Lower lobe of right lung (tissue), 2 donors: ENCODE results near the gene EYA3. TPM values are rescaled to one million over a fixed set of nuclear protein-coding genes. Genes with fewer than 3 reads are reported as not detected.
A peak's percentile ranks its signal among the peaks of the same experiment; 100 is the strongest.

Source experiments
- ATAC-seq, 2 donors: fragments of 200-7000 bp; cut with Tn5 transposase; one replicate each; pipeline ENCODE4 v1.9.1; 2020 to 2022; ENCODE audit warnings: mild to moderate bottlenecking in 2 of 2, moderate library complexity in 2 of 2
- DNase-seq: peaks from one replicate; pipeline ENCODE4 v3.0.0-alpha.2; 2020
- H3K27ac ChIP-seq: fragments of 200-600 bp; one replicate; pipeline ENCODE4 v1.8.0; 2022
- H3K27me3 ChIP-seq: fragments of 200-600 bp; one replicate; pipeline ENCODE4 v1.8.0; 2022; ENCODE audit warnings: low read depth
- H3K36me3 ChIP-seq: fragments of 200-600 bp; one replicate; pipeline ENCODE4 v1.8.0; 2022; ENCODE audit warnings: mild to moderate bottlenecking
- H3K4me1 ChIP-seq: fragments of 200-600 bp; one replicate; pipeline ENCODE4 v1.8.0; 2022
- H3K4me3 ChIP-seq: fragments of 200-600 bp; one replicate; pipeline ENCODE4 v1.8.0; 2022; ENCODE audit warnings: mild to moderate bottlenecking
- H3K9me3 ChIP-seq: fragments of 200-600 bp; one replicate; pipeline ENCODE4 v1.8.0; 2022
- CTCF ChIP-seq: fragments of 200-600 bp; IDR thresholded peaks from one replicate; pipeline ENCODE4 v1.8.0; 2022; ENCODE audit warnings: antibody characterized with exemption, mild to moderate bottlenecking
- intact Hi-C: fragments of 100-400 bp; cut with DNase I; formaldehyde crosslinking; loops from one replicate; pipeline ENCODE4 v1.11.0; 2022
- total RNA-seq: library from RNA; stranded (reverse); fragmentation: NEBNext Ultra II Directional; extraction: Animal tissue kit (Norgen Biotek cat#: 25700); gene quantifications from one replicate; pipeline ENCODE4 v1.2.1, GENCODE V29; 2021
- donor health status: DM: no; HTN: yes; CAD: no; lungs with severe emphysema.

The EYA3 gene
- total RNA-seq, 1 donor from 2014 or later, result 20.4 TPM

- H3K4me3 ChIP-seq, result no peak overlapping the region
- DNase-seq (no peak), ATAC-seq (no peak)
- TF ChIP-seq CTCF, result no peak
- H3K27ac ChIP-seq, result no peak overlapping the region
- intact Hi-C loops, result no loop called here
- no peaks in the 10 kb centered on the region for H3K9me3 ChIP-seq
- H3K4me1 ChIP-seq, result peaks cover 11% of the 10 kb centered on the region
- no peaks in the 10 kb centered on the region for H3K27me3 ChIP-seq
- peaks cover 43% of the 10 kb centered on the region for H3K36me3 ChIP-seq
These were observed 108.1 kb downstream of the EYA3 start for GRCh38 chr1:27980216-27980845.

- H3K9me3 ChIP-seq, result no peaks in the 10 kb centered on the region
- peaks cover 42% of the 10 kb centered on the region for H3K36me3 ChIP-seq
- DNase-seq (no peak), ATAC-seq (no peak)
- TF ChIP-seq CTCF, result no peak
- intact Hi-C loops, result no loop called here
- no peaks in the 10 kb centered on the region for H3K27me3 ChIP-seq
- H3K4me1 ChIP-seq, result peaks cover 11% of the 10 kb centered on the region
- no peak overlapping the region for H3K4me3 ChIP-seq
- no peak overlapping the region for H3K27ac ChIP-seq
These were observed 108.6 kb downstream of the EYA3 start for GRCh38 chr1:27979859-27980201.

GRCh38 chr1:27979151-27979858 lies 109.1 kb downstream of the EYA3 start:
- ATAC-seq (peak; percentile 77 to 82), DNase-seq (no peak)
- H3K36me3 ChIP-seq, result peaks cover 42% of the 10 kb centered on the region
- H3K9me3 ChIP-seq, result no peaks in the 10 kb centered on the region
- peaks cover 11% of the 10 kb centered on the region for H3K4me1 ChIP-seq
- H3K4me3 ChIP-seq, result no peak overlapping the region
- H3K27ac ChIP-seq, result peak overlapping the region; percentile 24
- peak; percentile 46 for TF ChIP-seq CTCF
- H3K27me3 ChIP-seq, result no peaks in the 10 kb centered on the region
- intact Hi-C loops, result no loop called here

DNA sequence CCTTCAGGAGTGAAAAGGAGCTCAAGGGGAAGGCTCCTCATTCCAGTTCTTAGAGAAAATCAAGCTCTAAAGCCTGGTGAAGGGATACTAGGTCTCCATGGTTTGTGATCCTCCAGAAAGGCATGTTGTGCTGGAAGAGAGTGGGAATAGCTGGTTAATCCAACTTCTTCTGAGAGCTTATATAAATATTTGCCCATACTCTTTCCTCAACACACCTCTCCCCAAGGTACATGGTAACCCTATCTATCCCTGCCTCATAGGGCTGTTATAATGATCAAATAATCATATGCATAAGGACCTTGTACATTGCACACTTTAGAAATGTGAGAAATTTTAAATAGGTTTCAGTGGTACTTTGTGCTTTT lies 114.0 kb downstream of the EYA3 start:
- peaks cover 64% of the 10 kb centered on the region for H3K36me3 ChIP-seq
- intact Hi-C loops, result no loop called here
- ATAC-seq (peak; percentile 37 to 43), DNase-seq (no peak)
- H3K4me3 ChIP-seq, result no peak overlapping the region
- H3K27ac ChIP-seq, result no peak overlapping the region
- no peak for TF ChIP-seq CTCF
- H3K27me3 ChIP-seq, result no peaks in the 10 kb centered on the region
- no peaks in the 10 kb centered on the region for H3K9me3 ChIP-seq
- H3K4me1 ChIP-seq, result peaks cover 10% of the 10 kb centered on the region

DNA sequence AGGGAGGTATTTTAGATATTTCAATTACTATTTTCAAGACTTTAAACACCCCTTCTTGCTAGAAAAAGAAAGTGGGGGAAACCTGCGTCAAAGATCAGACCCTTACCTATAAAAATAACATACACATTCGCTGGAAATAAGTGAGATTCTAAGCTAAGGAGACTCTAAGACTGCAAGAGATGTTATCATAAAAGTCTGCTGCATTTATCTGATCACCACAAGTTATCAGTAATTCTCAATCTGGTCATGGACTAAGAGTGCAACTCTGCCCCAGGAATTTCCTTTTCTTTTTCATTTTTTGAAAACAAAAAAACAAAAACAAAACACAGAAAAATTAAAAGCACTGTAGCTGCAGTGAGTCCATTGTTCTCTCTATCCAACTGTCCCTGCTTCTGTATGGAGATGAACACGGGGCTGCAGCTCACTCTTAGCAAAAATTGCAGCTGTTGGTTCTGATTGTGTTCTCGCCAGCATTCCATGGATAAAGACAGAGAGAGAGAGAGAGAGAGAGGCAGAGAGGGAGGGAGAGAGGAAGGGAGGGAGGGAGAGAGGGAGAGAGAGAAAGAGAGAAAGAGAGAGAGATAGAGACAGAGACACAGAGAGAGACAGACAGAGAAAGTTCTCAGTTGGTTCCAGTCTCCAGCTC lies 114.5 kb downstream of the EYA3 start:
- ATAC-seq, result no peak
- Histone ChIP-seq H3K36me3 (peaks cover 61% of the 10 kb centered on the region), H3K27ac (no peak overlapping the region), H3K4me3 (no peak overlapping the region), H3K27me3 (no peaks in the 10 kb centered on the region), H3K9me3 (no peaks in the 10 kb centered on the region), H3K4me1 (peaks cover 5% of the 10 kb centered on the region)
- no peak for DNase-seq
- no peak for TF ChIP-seq CTCF
- intact Hi-C loops, result no loop called here
